Small intestine (tissue), 7 donors: ENCODE measurements around the gene SEPTIN6. TPM values are rescaled to one million over a fixed set of nuclear protein-coding genes. Genes with fewer than 3 reads are reported as not detected.

ENCODE experiments used
- DNase-seq, 2 donors: peaks; one replicate each; pipeline versions ENCODE4 v3.0.0 to v3.0.0-alpha.2; 2013
- FAIRE-seq: peaks from 2 replicates; lab custom pipeline; 2012; peaks lifted over from hg19 to GRCh38; lab: Jason Lieb, UNC
- H3K27ac ChIP-seq, 3 donors: one replicate each; pipeline ENCODE4 v1.5.1; 2013; ENCODE audit warnings: low read length in 2 of 3, mild to moderate bottlenecking in 2 of 3, control low read depth in 1 of 3, inconsistent platforms in 1 of 3, low read depth in 1 of 3, moderate library complexity in 1 of 3
- H3K27me3 ChIP-seq, 3 donors: one replicate each; pipeline ENCODE4 v1.6.1; 2013; ENCODE audit warnings: low read length in 3 of 3, inconsistent platforms in 1 of 3; ENCODE audit not compliant: control insufficient read depth in 3 of 3, insufficient read depth in 3 of 3
- H3K36me3 ChIP-seq, 3 donors: one replicate each; pipeline ENCODE4 v1.6.1; 2013; ENCODE audit warnings: low read length in 3 of 3, inconsistent platforms in 1 of 3, low read depth in 1 of 3, mild to moderate bottlenecking in 1 of 3, moderate library complexity in 1 of 3; ENCODE audit not compliant: control insufficient read depth in 3 of 3, insufficient read depth in 2 of 3
- H3K4me1 ChIP-seq, 3 donors: one replicate each; pipeline ENCODE4 v1.6.1; 2013; ENCODE audit warnings: low read length in 2 of 3, inconsistent platforms in 1 of 3, low read depth in 1 of 3, mild to moderate bottlenecking in 1 of 3, moderate library complexity in 1 of 3; ENCODE audit not compliant: control insufficient read depth in 3 of 3, insufficient read depth in 2 of 3
- H3K4me3 ChIP-seq, 3 donors: one replicate each; pipeline ENCODE4 v1.5.1; 2013; ENCODE audit warnings: low read length in 3 of 3, control low read depth in 1 of 3, inconsistent platforms in 1 of 3, low read depth in 1 of 3, mild to moderate bottlenecking in 1 of 3, moderate library complexity in 1 of 3
- H3K9me3 ChIP-seq, 2 donors: one replicate each; pipeline ENCODE4 v1.6.1; 2013; ENCODE audit warnings: low read depth in 1 of 2, low read length in 1 of 2; ENCODE audit not compliant: control insufficient read depth in 2 of 2, insufficient read depth in 1 of 2
- WGBS, 3 donors: extraction: QIAGEN DNeasy Blood & Tissue Kit; methylation state at CpG; one replicate each; pipeline ENCODE4 v1.1.7; 2013; 5-methylcytosine and 5-hydroxymethylcytosine counted together
- polyA plus RNA-seq, 4 donors: library from polyadenylated mRNA; stranded (reverse) in 3 of 4; unstranded in 1 of 4; fragments of 200-250 nt in 3 of 4; fragments of 120-200 nt in 1 of 4; gene quantifications; one replicate each; pipeline versions ENCODE4 v1.2.1 to v1.2.3, GENCODE V29; 2013
- donor health status: healthy with polysubstance abuse.
- donor health status: control.
- donor health status: control.
- donor health status: Bipolar disorder and iron deficiency.
- donor health status: healthy.

The SEPTIN6 gene
- polyA plus RNA-seq, 4 donors, result 3.6 to 13.0 (median 6.9) TPM

DNA sequence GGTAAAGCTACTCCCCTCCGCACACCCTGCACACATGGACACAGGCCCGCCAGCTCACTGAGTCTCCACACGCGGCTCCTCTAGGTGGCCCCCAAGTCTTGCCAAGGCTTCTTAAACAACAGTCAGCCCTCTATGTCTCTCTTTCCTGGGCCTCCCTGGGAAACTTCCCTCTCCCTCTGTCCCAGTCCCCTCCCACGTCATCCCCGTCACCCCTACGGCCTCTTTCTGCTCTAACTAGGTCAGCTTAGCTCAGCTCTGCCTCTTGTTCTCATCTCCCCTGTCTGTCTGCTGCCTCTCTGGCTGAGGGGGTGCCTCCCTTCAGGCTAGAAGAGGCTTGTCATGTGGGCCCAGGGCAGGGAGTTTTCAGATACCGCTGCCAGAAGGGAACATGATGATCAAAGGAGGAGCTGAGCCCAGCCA is 38.8 kb downstream of the SEPTIN6 start:
- no peaks in the 10 kb centered on the region for H3K4me1 ChIP-seq
- no peak overlapping the region for H3K4me3 ChIP-seq
- DNase-seq (peak in 1 of 2 donors; percentile 5), FAIRE-seq (no peak)
- 70 to 87% (median 80%) methylated on average over 8 of the region's 8 CpGs for whole genome bisulfite sequencing, 3 donors
- H3K27ac ChIP-seq, result no peak overlapping the region
- H3K9me3 ChIP-seq, result no peaks in the 10 kb centered on the region
- peaks cover 0 to 6% (median 0%) of the 10 kb centered on the region in 3 donors for H3K36me3 ChIP-seq
- H3K27me3 ChIP-seq, result no peaks in the 10 kb centered on the region

- FAIRE-seq, result no peak
Measured at GRCh38 chrX:119648421-119648775, 44.6 kb downstream of the SEPTIN6 start.

DNA sequence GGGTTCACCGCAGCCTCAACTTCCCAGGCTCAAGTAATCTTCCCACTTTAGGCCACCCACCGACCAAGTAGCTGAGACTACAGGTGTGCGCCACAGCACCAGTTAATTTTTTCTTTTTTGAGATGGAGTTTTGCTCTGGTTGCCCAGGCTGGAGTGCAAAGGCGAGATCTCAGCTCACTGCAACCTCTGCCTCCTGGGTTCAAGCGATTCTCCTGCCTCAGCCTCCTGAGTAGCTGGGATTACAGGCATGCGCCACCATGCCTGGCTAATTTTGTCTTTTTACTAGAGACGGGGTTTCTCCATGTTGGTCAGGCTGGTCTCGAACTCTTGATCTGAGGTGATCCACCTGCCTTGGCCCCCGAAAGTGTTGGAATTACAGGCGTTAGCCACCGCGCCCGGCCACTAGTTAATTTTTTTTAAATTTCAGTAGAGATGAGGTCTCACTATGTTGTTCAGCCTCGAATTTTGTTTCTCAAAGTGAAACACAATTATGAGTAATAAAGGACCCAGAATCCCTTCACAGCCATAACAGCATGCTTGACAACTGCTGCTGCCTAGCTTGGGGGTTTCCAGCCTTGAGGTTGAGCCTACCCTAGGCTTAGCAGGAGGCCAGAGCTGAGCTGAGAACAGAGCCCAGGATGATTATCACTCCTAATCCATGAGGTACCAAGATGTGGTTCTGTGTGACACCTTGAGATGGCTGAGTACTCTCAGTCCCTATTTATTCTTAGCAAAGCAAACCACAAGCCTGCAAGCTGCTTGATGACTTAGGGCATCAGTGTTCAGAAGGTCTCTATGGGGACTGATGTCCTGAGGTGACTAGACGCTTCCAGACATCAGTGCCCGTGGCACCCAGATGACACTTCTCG is 45.2 kb downstream of the SEPTIN6 start:
- no peak for FAIRE-seq
- WGBS, 3 donors, result 72 to 85% (median 79%) methylated on average over 16 to 17 of the region's 17 CpGs
- no peaks in the 10 kb centered on the region for H3K27me3 ChIP-seq
- no peaks in the 10 kb centered on the region for H3K9me3 ChIP-seq
- H3K36me3 ChIP-seq, result peaks cover 0 to 6% (median 0%) of the 10 kb centered on the region in 3 donors
- DNase-seq, result peak in 1 of 2 donors; percentile 34
- H3K4me1 ChIP-seq, result no peaks in the 10 kb centered on the region
- H3K27ac ChIP-seq, result peak overlapping the region in 1 of 3 donors; percentile 62
- H3K4me3 ChIP-seq, result no peak overlapping the region

More at GRCh38 chrX:119648421-119648775, 44.6 kb downstream of the SEPTIN6 start:
- Histone ChIP-seq H3K27ac (peak overlapping the region in 1 of 3 donors; percentile 62), H3K27me3 (no peaks in the 10 kb centered on the region), H3K4me1 (no peaks in the 10 kb centered on the region), H3K36me3 (peaks cover 0 to 6% (median 0%) of the 10 kb centered on the region in 3 donors), H3K4me3 (no peak overlapping the region), H3K9me3 (no peaks in the 10 kb centered on the region)
- 63 to 74% (median 74%) methylated on average over 6 of the region's 6 CpGs for WGBS, 3 donors
- DNase-seq, result no peak

DNA sequence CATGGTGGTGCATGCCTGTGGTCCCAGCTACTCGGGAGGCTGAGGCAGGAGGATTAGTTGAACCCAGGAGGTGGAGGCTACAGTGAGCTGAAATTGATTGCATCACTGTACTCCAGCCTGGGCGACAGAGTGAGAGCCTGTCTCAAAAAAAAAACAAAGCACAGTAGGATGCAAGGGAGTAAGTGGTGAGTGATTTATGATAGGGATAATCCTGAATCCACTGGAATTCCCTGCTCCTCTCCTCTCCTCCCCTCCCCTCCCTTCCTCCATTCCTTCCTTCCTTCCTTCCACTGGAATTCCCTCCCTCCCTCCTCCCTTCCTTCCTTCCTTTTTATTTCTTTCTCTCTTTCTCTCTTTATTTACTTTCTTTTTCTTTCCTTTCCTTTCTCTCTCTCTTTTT is 45.9 kb downstream of the SEPTIN6 start:
- Histone ChIP-seq H3K27ac (peak overlapping the region in 1 of 3 donors; percentile 10), H3K4me1 (no peaks in the 10 kb centered on the region), H3K36me3 (peaks cover 0 to 3% (median 0%) of the 10 kb centered on the region in 3 donors), H3K4me3 (no peak overlapping the region), H3K27me3 (no peaks in the 10 kb centered on the region), H3K9me3 (no peaks in the 10 kb centered on the region)
- WGBS, 3 donors, result 44 to 94% (median 75%) methylated on average over 2 of the region's 2 CpGs
- DNase-seq (no peak), FAIRE-seq (no peak)

- DNase-seq (no peak), FAIRE-seq (no peak)
- no peaks in the 10 kb centered on the region for H3K27me3 ChIP-seq
- no peak overlapping the region for H3K4me3 ChIP-seq
- 69 to 85% (median 73%) methylated on average over 4 of the region's 4 CpGs for WGBS, 3 donors
- no peak overlapping the region for H3K27ac ChIP-seq
- H3K36me3 ChIP-seq, result peaks cover 0 to 3% (median 0%) of the 10 kb centered on the region in 3 donors
- no peaks in the 10 kb centered on the region for H3K9me3 ChIP-seq
- H3K4me1 ChIP-seq, result no peaks in the 10 kb centered on the region
Measured at GRCh38 chrX:119646515-119646914, 46.5 kb downstream of the SEPTIN6 start.

- no peak for FAIRE-seq
- 83 to 89% (median 87%) methylated on average over 8 of the region's 8 CpGs for WGBS, 3 donors
- no peak overlapping the region for H3K27ac ChIP-seq
Measured at GRCh38 chrX:119643696-119644095, 49.3 kb downstream of the SEPTIN6 start.

More at GRCh38 chrX:119643696-119644095, 49.3 kb downstream of the SEPTIN6 start:
- H3K36me3 ChIP-seq, result no peaks in the 10 kb centered on the region
- no peaks in the 10 kb centered on the region for H3K27me3 ChIP-seq
- no peak for DNase-seq
- no peak overlapping the region for H3K4me3 ChIP-seq
- no peaks in the 10 kb centered on the region for H3K4me1 ChIP-seq
- no peaks in the 10 kb centered on the region for H3K9me3 ChIP-seq

Other genes with a start within 250 kb of the SEPTIN6 start
- gene SLC25A5, start 224.7 kb downstream of the SEPTIN6 start, polyA plus RNA-seq, result 1,000 to 10,000 TPM in 2 of 4 donors, 100 to 1,000 TPM in 2; 615 to 1,883 (median 1,275) TPM
- gene STEEP1, start 127.8 kb downstream of the SEPTIN6 start, polyA plus RNA-seq, result 10 to 100 TPM; 14.1 to 25.7 (median 20.4) TPM
- gene UBE2A, start 118.6 kb downstream of the SEPTIN6 start, polyA plus RNA-seq, result 10 to 100 TPM; 44.3 to 80.1 (median 62.3) TPM
- 1 to 10 TPM; 2.9 to 8.2 (median 4.1) TPM for gene NKRF, start 86.7 kb downstream of the SEPTIN6 start, polyA plus RNA-seq
- gene SOWAHD, start 65.4 kb upstream of the SEPTIN6 start, polyA plus RNA-seq, result 1 to 10 TPM; 3.3 to 5.7 (median 4.9) TPM
- gene RPL39, start 98.5 kb upstream of the SEPTIN6 start, polyA plus RNA-seq, result 1,000 to 10,000 TPM; 3,740 to 8,743 (median 5,210) TPM
- gene UPF3B, start 159.8 kb upstream of the SEPTIN6 start, polyA plus RNA-seq, result 10 to 100 TPM; 13.0 to 22.1 (median 16.3) TPM
- gene RNF113A, start 178.6 kb upstream of the SEPTIN6 start, polyA plus RNA-seq, result 10 to 100 TPM; 17.5 to 27.5 (median 21.0) TPM
- gene NDUFA1, start 178.7 kb upstream of the SEPTIN6 start, polyA plus RNA-seq, result 100 to 1,000 TPM in 3 of 4 donors, 10 to 100 TPM in 1; 87.9 to 420 (median 233) TPM
- under 1 TPM in 2 of 4 donors, not detected in 2; 0.10 to 0.37 TPM for gene AKAP14, start 202.7 kb upstream of the SEPTIN6 start, polyA plus RNA-seq